ENCODE data around the gene PCDH9.

PCDH9 gene

DNA sequence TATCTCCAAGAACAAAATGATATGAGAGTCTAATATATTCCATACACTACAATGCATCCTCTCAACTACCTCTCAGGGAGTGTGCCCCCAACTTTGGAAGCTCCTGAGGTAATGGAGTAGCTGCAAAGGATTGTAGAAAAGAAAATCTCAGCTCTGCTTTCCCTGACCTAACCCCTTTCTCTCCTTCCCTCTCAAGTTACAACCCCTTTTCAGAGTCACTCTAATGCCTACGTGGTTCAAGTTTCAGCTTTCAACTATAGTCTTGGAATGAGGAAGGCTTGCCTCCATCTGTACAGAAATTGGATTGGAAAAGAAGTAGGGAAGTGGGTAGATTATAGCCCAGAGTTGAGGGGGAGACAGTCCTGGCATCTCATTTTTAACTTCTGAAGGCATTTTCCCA is 256.0 kb downstream of the PCDH9 start:
- no peak for DNase-seq (ENCODE audit: low read depth in 2 of 2)

GRCh38 chr13:66972659-66973058 is 257.5 kb downstream of the PCDH9 start:
- DNase-seq (ENCODE audit: low read depth in 2 of 2): no peak

DNA sequence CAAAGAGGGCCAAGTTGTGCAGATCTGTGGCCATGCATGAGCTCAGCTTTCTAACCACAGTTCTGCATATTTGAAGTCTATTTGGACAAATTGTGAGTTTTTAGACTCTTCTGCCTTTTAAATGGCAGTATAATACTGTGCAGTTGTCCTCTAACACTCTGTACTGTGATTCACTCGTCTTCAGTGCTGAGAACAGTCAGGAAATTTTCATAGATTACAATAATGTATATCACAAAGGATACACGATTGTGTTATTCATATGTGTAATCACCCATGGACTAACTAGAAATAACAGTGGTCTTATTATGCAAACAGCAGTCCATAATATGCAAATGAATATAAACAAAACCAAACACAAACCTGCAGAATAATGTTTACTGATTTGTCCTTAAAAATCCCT is 259.1 kb downstream of the PCDH9 start:
- DNase-seq (ENCODE audit: low read depth in 2 of 2): no peak

- no peak for DNase-seq (ENCODE audit: low read depth in 2 of 2)
Measured at GRCh38 chr13:66969291-66969690, 260.8 kb downstream of the PCDH9 start.

GRCh38 chr13:66967811-66968597 is 262.1 kb downstream of the PCDH9 start:
- DNase-seq (ENCODE audit: low read depth in 2 of 2): no peak

GRCh38 chr13:66965181-66965580 is 265.0 kb downstream of the PCDH9 start:
- DNase-seq (ENCODE audit: low read depth in 2 of 2): no peak

DNA sequence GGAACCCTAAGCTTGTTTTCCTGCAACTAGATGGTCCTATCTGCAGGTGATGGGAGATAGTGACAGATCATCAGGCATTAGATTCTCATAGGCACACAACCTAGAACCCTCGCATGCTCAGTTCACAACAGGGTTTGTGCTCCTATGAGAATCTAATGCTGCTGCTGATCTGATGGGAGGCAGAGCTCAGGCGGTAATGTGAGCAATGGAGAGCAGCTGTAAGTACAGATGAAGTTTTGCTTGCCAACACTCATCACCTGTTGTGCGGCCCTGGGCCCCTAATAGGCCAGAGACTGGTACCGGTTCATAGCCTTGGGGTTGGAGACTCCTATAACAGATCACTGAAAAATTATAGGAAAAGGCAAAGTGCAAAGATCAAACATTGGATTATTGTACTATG is 267.2 kb downstream of the PCDH9 start:
- no peak for DNase-seq (ENCODE audit: low read depth in 2 of 2)

DNA sequence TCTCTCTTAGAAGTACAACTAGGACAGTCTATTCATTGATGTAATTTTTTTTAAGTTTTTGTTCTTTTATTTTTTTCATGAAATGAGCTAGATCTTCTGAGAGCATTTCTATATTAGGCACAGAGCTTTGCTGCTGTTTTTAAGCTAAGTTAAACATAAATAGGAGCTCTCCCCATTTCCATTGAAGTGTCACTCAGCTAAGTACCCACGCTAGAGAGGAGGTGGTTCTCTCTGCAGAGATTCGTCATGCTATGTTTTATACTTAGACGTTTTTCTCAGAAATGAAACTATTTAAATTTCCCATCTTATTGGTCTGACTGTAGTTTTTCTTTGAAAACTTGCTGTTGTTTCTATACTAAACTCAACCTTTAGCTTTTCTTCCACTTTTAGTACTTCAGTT is 271.5 kb downstream of the PCDH9 start:
- DNase-seq (ENCODE audit: low read depth in 2 of 2): no peak

DNA sequence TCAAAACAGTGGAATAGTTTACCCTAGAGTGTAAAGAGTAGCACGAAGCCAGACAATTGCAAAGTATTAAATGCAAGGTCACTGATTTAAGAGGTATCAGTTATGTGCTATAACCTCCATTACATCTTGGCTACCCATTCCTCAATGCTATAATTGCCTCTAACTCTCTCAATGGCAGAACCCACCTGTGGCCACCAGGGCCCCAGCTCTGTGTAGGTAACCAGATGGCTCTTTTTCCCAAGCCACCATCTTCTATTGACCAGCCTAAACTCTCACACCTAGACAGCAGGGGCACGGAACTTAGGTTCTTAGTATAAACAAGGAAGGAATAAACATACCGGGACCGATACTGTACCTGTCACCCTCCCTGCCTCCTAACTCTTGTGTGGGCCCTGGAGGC is 277.6 kb downstream of the PCDH9 start:
- no peak for DNase-seq (ENCODE audit: low read depth in 2 of 2)

- no peak for DNase-seq (ENCODE audit: low read depth in 2 of 2)
Measured at GRCh38 chr13:66951426-66951825, 278.7 kb downstream of the PCDH9 start.

DNA sequence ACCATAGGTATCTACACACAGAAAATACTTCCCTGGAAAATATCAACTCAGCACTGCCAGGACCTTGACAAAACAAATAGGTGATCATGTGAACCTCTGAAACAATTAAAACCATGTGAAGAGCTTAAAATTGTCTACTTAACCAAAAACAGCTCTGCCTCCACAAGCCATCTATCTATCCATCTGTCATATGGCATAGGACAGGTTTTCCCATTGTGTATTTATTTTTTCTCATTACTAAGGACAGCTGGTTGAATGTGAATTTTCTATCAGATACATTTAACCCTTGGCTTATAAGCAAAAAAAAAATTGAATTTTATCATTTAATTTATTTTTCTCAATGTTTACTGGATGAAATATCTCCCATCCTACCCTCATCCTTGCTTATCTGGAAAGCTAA is 279.5 kb downstream of the PCDH9 start:
- DNase-seq (ENCODE audit: low read depth in 2 of 2): no peak

DNA sequence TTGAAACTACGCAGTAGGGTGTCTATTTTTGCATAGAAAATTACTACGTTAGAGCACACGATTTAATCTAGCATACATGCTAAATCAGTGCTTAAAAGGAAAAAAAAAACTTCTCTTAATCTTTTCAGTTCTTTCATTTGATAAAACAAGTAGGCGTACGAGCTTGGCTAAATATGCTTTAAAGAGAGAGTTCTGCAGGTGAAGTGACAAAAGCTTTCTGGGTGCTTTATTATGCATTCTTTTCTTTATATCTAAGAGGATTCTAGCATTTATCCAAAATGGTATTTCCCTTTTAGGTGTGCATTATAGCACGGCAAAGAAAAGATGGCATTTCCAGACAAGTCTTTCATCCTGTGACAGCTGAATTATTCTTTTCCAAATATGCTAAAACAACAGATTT is 281.2 kb downstream of the PCDH9 start:
- DNase-seq (ENCODE audit: low read depth in 2 of 2): no peak

- DNase-seq (ENCODE audit: low read depth in 2 of 2): no peak
Measured at GRCh38 chr13:66943530-66943929, 286.6 kb downstream of the PCDH9 start.

DNA sequence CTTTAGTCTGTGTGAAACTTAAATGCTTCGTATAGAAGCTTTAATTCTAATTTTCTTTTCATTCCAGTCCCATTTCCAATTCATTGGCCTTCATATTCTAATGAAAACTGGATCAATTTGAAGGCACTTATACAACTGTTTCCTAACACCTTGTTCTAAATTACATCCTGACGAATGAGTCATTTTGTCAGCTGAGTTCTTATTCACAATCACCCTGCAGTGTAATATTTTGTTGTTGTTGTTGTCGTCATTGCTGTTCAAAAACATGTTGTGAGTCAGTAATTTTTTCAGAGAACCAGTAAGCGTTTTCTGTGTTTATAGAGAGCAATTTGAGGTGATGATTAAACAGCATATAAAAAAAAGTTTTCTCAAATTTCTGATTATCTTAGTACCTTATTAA is 290.0 kb downstream of the PCDH9 start:
- DNase-seq (ENCODE audit: low read depth in 2 of 2): no peak

DNA sequence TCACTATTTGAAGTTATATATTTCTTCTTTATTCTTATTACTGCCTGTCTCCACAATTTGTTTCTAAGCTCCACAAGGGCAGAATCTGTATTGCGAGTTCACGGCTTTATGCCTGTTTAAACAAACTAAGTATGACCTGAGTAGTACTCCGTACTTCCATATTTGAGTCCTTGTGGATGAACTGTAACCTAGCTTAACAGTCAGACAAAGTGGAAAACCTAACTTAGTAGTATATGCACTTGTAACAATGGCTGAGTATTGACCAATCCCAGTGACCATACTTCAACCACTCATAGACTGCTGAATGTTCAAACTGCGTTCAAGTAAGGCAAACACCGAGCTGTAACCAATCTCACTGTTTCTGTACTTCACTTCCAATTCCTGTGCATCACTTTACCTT is 292.7 kb downstream of the PCDH9 start:
- DNase-seq (ENCODE audit: low read depth in 2 of 2): no peak

- DNase-seq (ENCODE audit: low read depth in 2 of 2): no peak
Measured at GRCh38 chr13:66933994-66934393, 296.1 kb downstream of the PCDH9 start.

DNA sequence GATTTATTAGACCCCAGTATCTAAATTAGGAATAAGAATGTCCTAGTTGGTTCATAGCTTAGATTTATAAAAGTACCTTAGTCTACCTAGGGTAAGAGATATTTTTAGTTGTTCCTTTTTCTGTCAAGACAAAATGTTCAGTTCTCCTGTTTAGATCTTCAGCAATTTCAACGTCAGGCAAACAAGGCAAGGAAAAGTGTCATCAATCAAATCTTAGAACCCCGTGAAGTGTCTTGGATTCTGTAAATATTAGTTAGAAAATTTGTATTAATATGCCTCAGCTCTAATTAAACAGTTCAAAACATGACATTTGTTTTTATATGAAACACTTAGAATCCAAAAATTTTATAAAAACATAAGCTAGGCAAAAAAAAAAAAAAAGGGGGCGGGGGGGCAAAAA is 296.6 kb downstream of the PCDH9 start:
- DNase-seq (ENCODE audit: low read depth in 2 of 2): no peak

DNA sequence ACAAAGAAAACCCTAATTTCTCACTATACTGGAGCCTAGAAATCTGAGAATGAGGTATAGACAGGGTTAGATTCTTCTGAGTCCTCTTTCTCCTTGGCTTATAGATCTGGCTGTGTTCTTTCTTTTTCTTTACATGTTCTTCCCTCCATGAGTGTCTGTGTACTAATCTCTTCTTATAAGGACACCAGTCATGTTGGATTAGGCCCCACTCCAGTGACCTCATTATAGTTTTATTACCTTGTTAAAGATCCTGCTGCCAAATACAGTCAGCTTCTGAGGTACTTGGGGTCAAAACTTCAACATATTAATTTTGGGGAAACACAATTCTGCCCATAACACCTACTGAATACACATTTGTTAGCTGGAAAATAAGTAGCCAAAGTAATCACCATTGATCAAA is 302.6 kb downstream of the PCDH9 start:
- DNase-seq (ENCODE audit: low read depth in 2 of 2): no peak

DNA sequence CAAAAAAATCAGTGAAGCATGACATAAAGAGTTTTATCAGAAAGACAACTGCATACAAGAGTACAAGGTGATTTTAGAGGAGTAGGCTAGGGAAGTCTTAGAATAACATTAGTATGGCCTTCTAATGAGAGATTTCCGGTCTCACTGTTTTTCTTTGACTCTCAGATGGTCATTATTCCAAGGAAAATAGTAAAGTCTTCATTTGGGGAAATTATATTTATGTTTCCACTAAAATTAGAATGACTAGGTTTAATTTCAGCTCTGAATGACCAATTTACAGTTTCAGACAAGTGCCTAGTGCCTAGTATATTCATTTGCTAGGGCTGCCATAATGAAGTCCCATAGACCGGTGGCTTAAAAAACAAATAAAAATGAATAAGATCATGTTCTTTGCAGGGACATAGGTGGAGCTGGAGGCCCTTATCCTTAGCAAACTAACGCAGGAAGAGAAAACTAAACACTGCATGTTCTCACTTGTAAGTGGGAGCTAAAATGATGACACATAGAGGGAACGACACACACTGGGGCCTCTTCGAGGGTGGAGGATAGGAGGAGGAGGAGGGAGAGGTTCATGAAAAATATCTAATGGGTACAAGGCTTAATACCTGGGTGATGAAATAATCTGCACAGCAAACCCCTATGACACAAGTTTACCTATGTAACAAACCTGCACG is 303.1 kb downstream of the PCDH9 start:
- no peak for DNase-seq (ENCODE audit: low read depth in 2 of 2)

DNA sequence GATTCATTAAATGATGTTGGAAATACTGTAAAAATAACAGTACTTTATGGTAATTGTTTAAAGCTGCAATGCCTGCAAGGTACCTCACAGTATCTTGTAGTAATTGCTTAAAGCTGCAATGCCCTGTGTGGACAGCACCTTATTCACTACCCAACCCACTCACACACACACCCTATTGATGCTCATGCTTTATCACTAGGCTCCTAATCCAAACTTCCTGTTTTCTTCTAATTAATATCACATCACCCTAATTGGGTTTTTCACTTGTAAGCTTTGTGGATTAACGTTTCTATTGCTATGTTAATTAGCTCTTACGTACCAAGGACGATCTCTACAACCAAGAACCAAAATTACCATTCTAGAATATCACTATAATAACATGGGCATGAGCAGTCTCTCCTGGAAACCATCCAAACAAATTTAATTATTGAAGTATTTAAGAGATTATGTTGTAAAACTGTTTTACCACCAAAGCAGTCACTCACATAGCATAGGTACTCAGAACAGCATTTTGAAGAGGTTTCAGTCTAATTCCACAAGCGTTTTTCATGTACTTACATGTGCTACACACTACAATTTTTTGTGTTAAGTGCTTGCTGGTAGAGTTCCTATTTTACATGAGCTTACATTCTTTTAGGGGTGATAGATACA is 303.8 kb downstream of the PCDH9 start:
- DNase-seq (ENCODE audit: low read depth in 2 of 2): no peak

GRCh38 chr13:66922444-66922843 is 307.7 kb downstream of the PCDH9 start:
- DNase-seq (ENCODE audit: low read depth in 2 of 2): no peak

- DNase-seq (ENCODE audit: low read depth in 2 of 2): no peak
Measured at GRCh38 chr13:66921437-66921836, 308.7 kb downstream of the PCDH9 start.

- DNase-seq (ENCODE audit: low read depth in 2 of 2): no peak
Measured at GRCh38 chr13:66915596-66916185, 314.4 kb downstream of the PCDH9 start.
